HL-60 (cell line): ENCODE data around the gene NAV2.

Experiments used
- DNase-seq, 2 experiments: peaks; one replicate each; pipeline ENCODE4 v3.0.0-alpha.2; 2010 to 2020; ENCODE audit warnings: low read depth in 1 of 2, low spot score in 1 of 2
- H3K27ac ChIP-seq: fragments of 250-450 bp; sonication (Bioruptor Pico); replicated peaks from 2 replicates; pipeline ENCODE4 v1.5.1; 2020; ENCODE audit warnings: mild to moderate bottlenecking, moderate library complexity
- H3K27me3 ChIP-seq: fragments of 250-450 bp; sonication (Bioruptor Pico); 2 replicates; pipeline ENCODE4 v1.5.1; 2021; ENCODE audit warnings: mild to moderate bottlenecking, moderate library complexity; ENCODE audit not compliant: insufficient read depth, poor library complexity, severe bottlenecking
- H3K4me3 ChIP-seq: replicated peaks from 2 replicates; pipeline ENCODE4 v1.5.1; 2011; ENCODE audit warnings: mild to moderate bottlenecking, control low read depth, low read length; ENCODE audit not compliant: insufficient read depth
- GABPA ChIP-seq: IDR thresholded peaks from 2 replicates; pipeline ENCODE4 v1.6.1; 2012; ENCODE audit warnings: low read depth
- POLR2AphosphoS5 ChIP-seq: IDR thresholded peaks from 2 replicates; pipeline ENCODE4 v1.6.1; 2012; ENCODE audit warnings: low read depth
- SPI1 ChIP-seq: IDR thresholded peaks from 2 replicates; pipeline ENCODE4 v1.6.1; 2012; ENCODE audit warnings: low read depth, mild to moderate bottlenecking, borderline replicate concordance
- TF ChIP-seq, protein P1 (sequence below): IDR thresholded peaks from 2 replicates; pipeline ENCODE4 v1.6.1; 2012; ENCODE audit warnings: low read depth; ENCODE audit not compliant: insufficient replicate concordance
- TF ChIP-seq, protein P2 (sequence below): IDR thresholded peaks from one replicate; pipeline ENCODE4 v1.5.1; 2011; ENCODE audit warnings: low read length, control low read depth, inconsistent platforms; ENCODE audit not compliant: insufficient read depth

Gene NAV2

GRCh38 chr11:20031155-20032001 is 318.7 kb downstream of the NAV2 start:
- Histone ChIP-seq H3K4me3 (no peak overlapping the region), H3K27ac (no peak overlapping the region), H3K27me3 (no peaks in the 10 kb centered on the region)
- TF ChIP-seq POLR2AphosphoS5 (no peak), GABPA (no peak), SPI1 (no peak)
- TF ChIP-seq, protein P1, sequence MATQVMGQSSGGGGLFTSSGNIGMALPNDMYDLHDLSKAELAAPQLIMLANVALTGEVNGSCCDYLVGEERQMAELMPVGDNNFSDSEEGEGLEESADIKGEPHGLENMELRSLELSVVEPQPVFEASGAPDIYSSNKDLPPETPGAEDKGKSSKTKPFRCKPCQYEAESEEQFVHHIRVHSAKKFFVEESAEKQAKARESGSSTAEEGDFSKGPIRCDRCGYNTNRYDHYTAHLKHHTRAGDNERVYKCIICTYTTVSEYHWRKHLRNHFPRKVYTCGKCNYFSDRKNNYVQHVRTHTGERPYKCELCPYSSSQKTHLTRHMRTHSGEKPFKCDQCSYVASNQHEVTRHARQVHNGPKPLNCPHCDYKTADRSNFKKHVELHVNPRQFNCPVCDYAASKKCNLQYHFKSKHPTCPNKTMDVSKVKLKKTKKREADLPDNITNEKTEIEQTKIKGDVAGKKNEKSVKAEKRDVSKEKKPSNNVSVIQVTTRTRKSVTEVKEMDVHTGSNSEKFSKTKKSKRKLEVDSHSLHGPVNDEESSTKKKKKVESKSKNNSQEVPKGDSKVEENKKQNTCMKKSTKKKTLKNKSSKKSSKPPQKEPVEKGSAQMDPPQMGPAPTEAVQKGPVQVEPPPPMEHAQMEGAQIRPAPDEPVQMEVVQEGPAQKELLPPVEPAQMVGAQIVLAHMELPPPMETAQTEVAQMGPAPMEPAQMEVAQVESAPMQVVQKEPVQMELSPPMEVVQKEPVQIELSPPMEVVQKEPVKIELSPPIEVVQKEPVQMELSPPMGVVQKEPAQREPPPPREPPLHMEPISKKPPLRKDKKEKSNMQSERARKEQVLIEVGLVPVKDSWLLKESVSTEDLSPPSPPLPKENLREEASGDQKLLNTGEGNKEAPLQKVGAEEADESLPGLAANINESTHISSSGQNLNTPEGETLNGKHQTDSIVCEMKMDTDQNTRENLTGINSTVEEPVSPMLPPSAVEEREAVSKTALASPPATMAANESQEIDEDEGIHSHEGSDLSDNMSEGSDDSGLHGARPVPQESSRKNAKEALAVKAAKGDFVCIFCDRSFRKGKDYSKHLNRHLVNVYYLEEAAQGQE, result no peak
- TF ChIP-seq, protein P2, sequence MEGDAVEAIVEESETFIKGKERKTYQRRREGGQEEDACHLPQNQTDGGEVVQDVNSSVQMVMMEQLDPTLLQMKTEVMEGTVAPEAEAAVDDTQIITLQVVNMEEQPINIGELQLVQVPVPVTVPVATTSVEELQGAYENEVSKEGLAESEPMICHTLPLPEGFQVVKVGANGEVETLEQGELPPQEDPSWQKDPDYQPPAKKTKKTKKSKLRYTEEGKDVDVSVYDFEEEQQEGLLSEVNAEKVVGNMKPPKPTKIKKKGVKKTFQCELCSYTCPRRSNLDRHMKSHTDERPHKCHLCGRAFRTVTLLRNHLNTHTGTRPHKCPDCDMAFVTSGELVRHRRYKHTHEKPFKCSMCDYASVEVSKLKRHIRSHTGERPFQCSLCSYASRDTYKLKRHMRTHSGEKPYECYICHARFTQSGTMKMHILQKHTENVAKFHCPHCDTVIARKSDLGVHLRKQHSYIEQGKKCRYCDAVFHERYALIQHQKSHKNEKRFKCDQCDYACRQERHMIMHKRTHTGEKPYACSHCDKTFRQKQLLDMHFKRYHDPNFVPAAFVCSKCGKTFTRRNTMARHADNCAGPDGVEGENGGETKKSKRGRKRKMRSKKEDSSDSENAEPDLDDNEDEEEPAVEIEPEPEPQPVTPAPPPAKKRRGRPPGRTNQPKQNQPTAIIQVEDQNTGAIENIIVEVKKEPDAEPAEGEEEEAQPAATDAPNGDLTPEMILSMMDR, result no peak
- DNase-seq, result no peak

- Histone ChIP-seq H3K27me3 (no peaks in the 10 kb centered on the region), H3K4me3 (no peak overlapping the region), H3K27ac (no peak overlapping the region)
- no peak for DNase-seq
- TF ChIP-seq, protein P1, result no peak
- TF ChIP-seq, protein P2, result no peak
- no peak for TF ChIP-seq SPI1
- TF ChIP-seq GABPA, result no peak
- no peak for TF ChIP-seq POLR2AphosphoS5
These were observed 319.5 kb downstream of the NAV2 start for GRCh38 chr11:20032127-20032526.

- Histone ChIP-seq H3K27ac (no peak overlapping the region), H3K27me3 (no peaks in the 10 kb centered on the region), H3K4me3 (no peak overlapping the region)
- TF ChIP-seq SPI1 (no peak), POLR2AphosphoS5 (no peak), GABPA (no peak)
- TF ChIP-seq, protein P2, result no peak
- TF ChIP-seq, protein P1, result no peak
- DNase-seq, result no peak
These were observed 320.1 kb downstream of the NAV2 start for GRCh38 chr11:20032577-20033260.
